Astrocyte (in vitro differentiated cells and primary cell): Measurements from ENCODE around the gene ITLN1.

ENCODE experiments used
- CTCF ChIP-seq: IDR thresholded peaks from 2 replicates; pipeline ENCODE4 v1.5.1; 2011; ENCODE audit warnings: low read depth, mild to moderate bottlenecking, inconsistent platforms, low read length, moderate library complexity; ENCODE audit not compliant: insufficient read depth
- EZH2 ChIP-seq: IDR thresholded peaks from 2 replicates; pipeline ENCODE4 v1.6.1; 2012; ENCODE audit warnings: mild to moderate bottlenecking, low read length, inconsistent platforms; ENCODE audit not compliant: insufficient read depth

- TF ChIP-seq EZH2 (no peak), CTCF (no peak)
Observed at GRCh38 chr1:160911925-160912324, 26.9 kb upstream of the ITLN1 start.
